Stomach (tissue), 9 donors: Measurements from ENCODE around the gene M1AP. TPM values are rescaled to one million over a fixed set of nuclear protein-coding genes. Genes with fewer than 3 reads are reported as not detected.

ENCODE experiments used
- DNase-seq, 2 donors: peaks; one replicate each; pipeline versions ENCODE4 v3.0.0 to v3.0.0-alpha.2; 2013 to 2019
- H3K27ac ChIP-seq, 5 donors: fragments of 200-600 bp in 4 of 5; sonication (generic) in 4 of 5; one replicate each; pipeline ENCODE4 v1.5.1; 2013 to 2019; ENCODE audit warnings: mild to moderate bottlenecking in 1 of 5, moderate library complexity in 1 of 5
- H3K27me3 ChIP-seq, 3 donors: fragments of 200-600 bp; sonication (generic); one replicate each; pipeline ENCODE4 v1.5.1; 2017 to 2019; ENCODE audit warnings: mixed run types in 1 of 3
- H3K36me3 ChIP-seq, 4 donors: fragments of 200-600 bp; sonication (generic); 1 replicate in 3 of 4; 2 replicates in 1 of 4; pipeline ENCODE4 v1.5.1; 2016 to 2019
- H3K4me1 ChIP-seq, 4 donors: fragments of 200-600 bp; sonication (generic); one replicate each; pipeline ENCODE4 v1.5.1; 2016 to 2019
- H3K4me3 ChIP-seq, 4 donors: fragments of 200-600 bp; sonication (generic) in 3 of 4; one replicate each; pipeline ENCODE4 v1.5.1; 2016 to 2019; ENCODE audit warnings: mild to moderate bottlenecking in 1 of 4
- H3K9me3 ChIP-seq, 4 donors: fragments of 200-600 bp; sonication (generic); one replicate each; pipeline ENCODE4 v1.5.1; 2016 to 2019
- EP300 ChIP-seq: sonication (generic); formaldehyde crosslinking; IDR thresholded peaks from one replicate; pipeline ENCODE4 v1.6.1; 2017; ENCODE audit warnings: antibody characterized with exemption
- POLR2A ChIP-seq, 4 donors: fragments of 450-650 bp; IDR thresholded peaks; one replicate each; pipeline ENCODE4 v1.6.1; 2016; ENCODE audit warnings: antibody characterized with exemption in 4 of 4, control low read depth in 2 of 4, mild to moderate bottlenecking in 1 of 4, moderate library complexity in 1 of 4
- POLR2AphosphoS5 ChIP-seq, 3 donors: sonication (generic); formaldehyde crosslinking; IDR thresholded peaks; one replicate each; pipeline ENCODE4 v1.6.1; 2016; ENCODE audit warnings: antibody characterized with exemption in 3 of 3
- WGBS, 5 donors: extraction: QIAGEN DNeasy Blood & Tissue Kit in 3 of 5; methylation state at CpG; one replicate each; pipeline versions ENCODE4 v1.1.5 to v1.1.7; 2013 to 2018; 5-methylcytosine and 5-hydroxymethylcytosine counted together
- intact Hi-C: fragments of 100-400 bp; cut with DNase I; formaldehyde crosslinking; loops from one replicate; pipeline ENCODE4 v1.15.1; 2023; ENCODE audit warnings: low total_unique reads
- polyA plus RNA-seq, 3 donors: library from polyadenylated mRNA; stranded (reverse); fragments of 200-250 nt; gene quantifications; one replicate each; pipeline ENCODE4 v1.2.3, GENCODE V29; 2013
- total RNA-seq, 5 donors: library from RNA; depleted of rRNA; stranded (reverse); fragments of >200 nt; gene quantifications; one replicate each; pipeline versions ENCODE4 v1.1.0 to v1.2.3, GENCODE V29; 2014 to 2016
- TF ChIP-seq, protein P1 (sequence below), 7 experiments: fragments of 450-650 bp in 4 of 7; fragments of 200-600 bp in 3 of 7; sonication (generic) in 3 of 7; IDR thresholded peaks; one replicate each; pipeline ENCODE4 v1.5.1; 2016 to 2019; ENCODE audit warnings: antibody characterized with exemption in 7 of 7, control low read depth in 2 of 7, mild to moderate bottlenecking in 1 of 7
- donor health status: healthy with polysubstance abuse.
- donor health status: Bipolar disorder and iron deficiency.
- donor health status: healthy.

M1AP gene
- total and polyA plus RNA-seq, 8 donors, result 0.18 to 27.1 (median 0.31) TPM; not detected in 3

DNA sequence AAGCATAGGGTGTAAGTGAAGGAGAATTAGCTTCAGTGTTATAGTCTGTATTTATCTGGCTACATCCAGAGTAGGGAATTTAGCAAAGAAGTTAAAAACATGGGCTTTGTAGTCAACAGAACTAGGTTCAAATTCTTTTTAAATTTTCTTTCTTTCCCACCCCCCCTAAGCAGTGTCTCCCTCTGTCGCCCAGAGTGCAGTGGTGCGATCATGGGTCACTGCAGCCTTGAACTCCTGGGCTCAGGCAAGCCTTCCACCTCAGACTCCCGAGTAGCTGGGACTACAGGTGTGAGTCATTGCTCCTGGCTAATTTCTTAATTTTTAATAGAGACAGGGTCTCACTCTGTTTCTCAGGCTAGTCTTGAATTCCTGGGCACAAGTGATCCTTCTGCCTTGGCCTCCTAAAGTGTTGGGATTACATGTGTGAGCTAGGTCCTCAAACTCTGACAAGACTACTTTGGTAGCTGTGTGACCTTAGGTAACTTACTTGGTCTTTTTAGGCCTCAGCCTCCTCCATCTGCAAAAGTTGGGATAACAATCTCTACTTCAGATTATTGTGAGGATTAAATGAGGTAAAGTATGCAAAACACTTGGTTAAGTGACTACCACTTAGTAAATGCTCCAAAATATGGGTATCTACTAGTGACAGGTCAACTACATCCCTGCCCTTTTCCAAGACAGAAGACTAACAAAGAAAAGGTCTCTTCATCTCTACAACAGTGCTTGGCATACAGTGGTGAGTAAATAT lies 75.8 kb downstream of the M1AP start:
- no peaks in the 10 kb centered on the region for H3K27me3 ChIP-seq
- no peak for DNase-seq
- peaks cover 0 to 8% (median 0%) of the 10 kb centered on the region in 4 donors for H3K4me1 ChIP-seq
- no peak overlapping the region for H3K27ac ChIP-seq
- H3K36me3 ChIP-seq, result no peaks in the 10 kb centered on the region
- intact Hi-C loops, result no loop called here
- H3K4me3 ChIP-seq, result no peak overlapping the region
- WGBS, 5 donors, result 60 to 81% (median 68%) methylated on average over 3 of the region's 3 CpGs
- no peaks in the 10 kb centered on the region for H3K9me3 ChIP-seq
- TF ChIP-seq, protein P1, sequence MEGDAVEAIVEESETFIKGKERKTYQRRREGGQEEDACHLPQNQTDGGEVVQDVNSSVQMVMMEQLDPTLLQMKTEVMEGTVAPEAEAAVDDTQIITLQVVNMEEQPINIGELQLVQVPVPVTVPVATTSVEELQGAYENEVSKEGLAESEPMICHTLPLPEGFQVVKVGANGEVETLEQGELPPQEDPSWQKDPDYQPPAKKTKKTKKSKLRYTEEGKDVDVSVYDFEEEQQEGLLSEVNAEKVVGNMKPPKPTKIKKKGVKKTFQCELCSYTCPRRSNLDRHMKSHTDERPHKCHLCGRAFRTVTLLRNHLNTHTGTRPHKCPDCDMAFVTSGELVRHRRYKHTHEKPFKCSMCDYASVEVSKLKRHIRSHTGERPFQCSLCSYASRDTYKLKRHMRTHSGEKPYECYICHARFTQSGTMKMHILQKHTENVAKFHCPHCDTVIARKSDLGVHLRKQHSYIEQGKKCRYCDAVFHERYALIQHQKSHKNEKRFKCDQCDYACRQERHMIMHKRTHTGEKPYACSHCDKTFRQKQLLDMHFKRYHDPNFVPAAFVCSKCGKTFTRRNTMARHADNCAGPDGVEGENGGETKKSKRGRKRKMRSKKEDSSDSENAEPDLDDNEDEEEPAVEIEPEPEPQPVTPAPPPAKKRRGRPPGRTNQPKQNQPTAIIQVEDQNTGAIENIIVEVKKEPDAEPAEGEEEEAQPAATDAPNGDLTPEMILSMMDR (IDR thresholded peaks at IDR 0.05), result no peak
- TF ChIP-seq POLR2AphosphoS5 (IDR thresholded peaks at IDR 0.05), result no peak
- TF ChIP-seq EP300, result no peak
- no peak for TF ChIP-seq POLR2A (IDR thresholded peaks at IDR 0.05)

DNA sequence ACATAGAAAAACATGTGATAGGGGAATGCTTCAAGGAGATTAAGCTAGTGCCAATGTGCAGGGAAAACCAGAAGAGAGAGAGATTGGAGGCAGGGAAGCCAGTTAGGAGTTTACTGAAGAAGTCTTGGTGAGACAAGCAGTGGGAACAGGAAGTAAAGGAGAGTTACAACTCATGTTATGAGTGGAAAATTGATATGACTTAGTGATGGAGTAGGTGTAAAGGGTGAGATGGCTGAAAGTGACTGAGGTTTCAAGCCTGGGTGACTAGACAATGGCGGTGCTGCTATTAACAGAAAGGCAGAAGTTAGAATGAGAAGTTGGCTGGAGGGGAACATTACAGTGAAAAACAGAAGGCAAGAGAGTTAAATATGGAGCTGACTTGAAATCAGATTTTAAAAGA lies 77.1 kb downstream of the M1AP start:
- 66 to 88% (median 81%) methylated on average over 1 of the region's 1 CpG for WGBS, 5 donors

DNA sequence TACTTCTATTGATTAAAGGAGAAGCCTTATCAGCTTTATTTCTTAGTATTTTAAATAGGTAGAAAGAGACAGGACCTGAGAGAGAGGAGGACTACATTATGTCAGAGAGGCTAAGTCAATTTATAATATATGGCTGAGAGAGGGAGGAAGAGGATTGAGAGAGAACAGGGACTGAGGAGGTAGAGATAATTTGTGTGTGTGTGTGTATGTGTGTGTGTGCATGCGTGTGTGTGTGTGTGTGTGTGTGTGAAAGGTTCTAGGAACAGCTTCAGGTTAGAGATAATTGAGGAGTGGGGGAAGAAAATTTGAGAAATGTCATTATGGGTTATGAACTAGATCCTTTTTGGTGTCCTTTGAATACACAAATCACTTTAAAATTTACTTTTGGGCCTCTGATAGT lies 78.4 kb downstream of the M1AP start:
- Histone ChIP-seq H3K27me3 (no peaks in the 10 kb centered on the region), H3K36me3 (no peaks in the 10 kb centered on the region), H3K4me1 (no peaks in the 10 kb centered on the region), H3K4me3 (no peak overlapping the region), H3K9me3 (no peaks in the 10 kb centered on the region), H3K27ac (no peak overlapping the region)
- no peak for DNase-seq
- 33 to 100% (median 95%) methylated on average over 1 of the region's 1 CpG for WGBS, 5 donors
- no peak for TF ChIP-seq POLR2AphosphoS5 (IDR thresholded peaks at IDR 0.05)
- TF ChIP-seq, protein P1 (IDR thresholded peaks at IDR 0.05), result no peak
- intact Hi-C loops, result no loop called here

More for the DNA sequence above, 77.1 kb downstream of the M1AP start:
- no peaks in the 10 kb centered on the region for H3K9me3 ChIP-seq
- TF ChIP-seq EP300 (no peak), POLR2A (IDR thresholded peaks at IDR 0.05) (no peak), POLR2AphosphoS5 (IDR thresholded peaks at IDR 0.05) (no peak)
- TF ChIP-seq, protein P1 (IDR thresholded peaks at IDR 0.05), result no peak
- H3K27me3 ChIP-seq, result no peaks in the 10 kb centered on the region
- no peak overlapping the region for H3K4me3 ChIP-seq
- no peaks in the 10 kb centered on the region for H3K36me3 ChIP-seq
- DNase-seq, result no peak
- H3K4me1 ChIP-seq, result peaks cover 0 to 5% (median 0%) of the 10 kb centered on the region in 4 donors
- intact Hi-C loops, result no loop called here
- no peak overlapping the region for H3K27ac ChIP-seq

DNA sequence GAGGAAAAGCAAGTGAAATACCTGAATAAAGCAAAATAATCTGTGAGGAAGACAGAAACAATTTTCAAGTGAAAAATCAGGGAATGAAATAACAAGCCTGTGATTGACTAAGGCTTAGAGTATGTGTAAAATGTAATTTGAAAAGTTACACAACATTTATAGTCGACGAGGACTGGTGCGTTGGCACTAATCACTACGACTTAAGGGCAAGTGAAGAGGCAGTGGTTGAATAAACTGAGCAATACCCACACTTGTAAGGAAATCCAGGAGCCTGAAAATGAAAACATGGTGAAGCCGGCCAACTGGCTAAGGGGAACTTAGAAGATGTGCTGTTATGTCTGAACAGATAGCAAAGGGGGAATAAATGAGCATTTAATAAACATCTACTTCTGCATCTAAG lies 80.2 kb downstream of the M1AP start:
- 82 to 88% (median 82%) methylated on average over 5 of the region's 5 CpGs for WGBS, 5 donors
- H3K9me3 ChIP-seq, result no peaks in the 10 kb centered on the region
- no peak for TF ChIP-seq POLR2AphosphoS5 (IDR thresholded peaks at IDR 0.05)
- TF ChIP-seq EP300, result no peak
- no peak for TF ChIP-seq POLR2A (IDR thresholded peaks at IDR 0.05)
- TF ChIP-seq, protein P1 (IDR thresholded peaks at IDR 0.05), result no peak
- no peaks in the 10 kb centered on the region for H3K4me1 ChIP-seq
- no peak overlapping the region for H3K4me3 ChIP-seq
- no peak overlapping the region for H3K27ac ChIP-seq
- no peak for DNase-seq
- intact Hi-C loops, result no loop called here
- H3K36me3 ChIP-seq, result no peaks in the 10 kb centered on the region
- H3K27me3 ChIP-seq, result no peaks in the 10 kb centered on the region
